C4-2B (cell line): ENCODE data around the gene RMP24.

Experiments
- CTCF ChIP-seq: fragments of 450-650 bp; conservative IDR thresholded peaks from 2 replicates; pipeline ENCODE4 v1.5.1; 2017; ENCODE audit warnings: mild to moderate bottlenecking
- ZFX ChIP-seq: fragments of 450-650 bp; IDR thresholded peaks from 2 replicates; pipeline ENCODE4 v1.6.1; 2017

- no peak for TF ChIP-seq CTCF
- TF ChIP-seq ZFX: no peak
These were observed 31.2 kb upstream of the RMP24 start for GRCh38 chr18:35941299-35941698.
